ENCODE data around the gene HAUS2.
"Not testable (repeated sequence)": the region's sequence is repeated elsewhere in the genome, so short reads cannot be mapped to it uniquely, and the experiment has no call there.

Gene HAUS2

GRCh38 chr15:42576040-42576594 lies 27.5 kb downstream of the HAUS2 start:
- DNase-seq, result no peak

GRCh38 chr15:42576776-42577175 lies 28.1 kb downstream of the HAUS2 start:
- no peak for DNase-seq

- no peak for DNase-seq
These were observed 28.9 kb downstream of the HAUS2 start for GRCh38 chr15:42577514-42578031.

- DNase-seq, result no peak
These were observed 30.4 kb downstream of the HAUS2 start for GRCh38 chr15:42578984-42579537.

GRCh38 chr15:42581272-42581730 lies 32.7 kb downstream of the HAUS2 start:
- DNase-seq, result peak; percentile 72

GRCh38 chr15:42582569-42583375 lies 34.1 kb downstream of the HAUS2 start:
- DNase-seq, result no peak

GRCh38 chr15:42584031-42584765 lies 35.6 kb downstream of the HAUS2 start:
- no peak for DNase-seq

- no peak for DNase-seq
These were observed 42.1 kb downstream of the HAUS2 start for GRCh38 chr15:42590619-42591237.

- no peak for DNase-seq
These were observed 42.7 kb downstream of the HAUS2 start for GRCh38 chr15:42591238-42591934.

- no peak for DNase-seq
These were observed 44.1 kb downstream of the HAUS2 start for GRCh38 chr15:42592716-42593115.

- no peak for DNase-seq
These were observed 44.5 kb downstream of the HAUS2 start for GRCh38 chr15:42593143-42593542.

GRCh38 chr15:42594095-42594494 lies 45.5 kb downstream of the HAUS2 start:
- DNase-seq, result no peak

- DNase-seq, result no peak
These were observed 47.1 kb downstream of the HAUS2 start for GRCh38 chr15:42595626-42596240.

GRCh38 chr15:42601316-42601715 lies 52.7 kb downstream of the HAUS2 start:
- DNase-seq, result not testable (repeated sequence)

- DNase-seq, result no peak
These were observed 53.9 kb downstream of the HAUS2 start for GRCh38 chr15:42602501-42602900.

GRCh38 chr15:42603978-42604377 lies 55.3 kb downstream of the HAUS2 start:
- no peak for DNase-seq

- DNase-seq, result no peak
These were observed 56.5 kb downstream of the HAUS2 start for GRCh38 chr15:42604894-42605744.

- no peak for DNase-seq
These were observed 57.2 kb downstream of the HAUS2 start for GRCh38 chr15:42605796-42606195.

- DNase-seq, result peak; percentile 16
These were observed 59.5 kb downstream of the HAUS2 start for GRCh38 chr15:42608110-42608531.

- no peak for DNase-seq
These were observed 60.3 kb downstream of the HAUS2 start for GRCh38 chr15:42608752-42609488.

All from stimulated activated CD4-positive, alpha-beta T cell treated with anti-CD3 and anti-CD28 coated beads, Interleukin-4, amount 100 ng/mL, for 24 hours (primary cell).